GM23338 (cell line): ENCODE measurements around the gene RIOK3. TPM values are rescaled to one million over a fixed set of nuclear protein-coding genes. Genes with fewer than 3 reads are reported as not detected.

Experiments used
- ATAC-seq: fragments of 200-7000 bp; cut with Tn5 transposase; 3 replicates; pipeline ENCODE4 v1.9.1; 2020
- DNase-seq: peaks from one replicate; pipeline ENCODE4 v3.0.0-alpha.2; 2015; ENCODE audit warnings: low spot score
- H2AFZ ChIP-seq: fragments of 200-600 bp; sonication (generic); 2 replicates; pipeline ENCODE4 v1.8.0; 2016; ENCODE audit warnings: antibody characterized with exemption, mild to moderate bottlenecking, moderate library complexity
- H3F3A ChIP-seq: fragments of 200-600 bp; sonication (generic); replicated peaks from 2 replicates; pipeline ENCODE4 v1.8.0; 2017; ENCODE audit warnings: antibody characterized with exemption, mixed run types, low read depth
- H3K27ac ChIP-seq: fragments of 200-600 bp; sonication (generic); 2 replicates; pipeline ENCODE4 v1.6.1; 2016; ENCODE audit warnings: low read depth
- H3K27me3 ChIP-seq: fragments of 200-600 bp; sonication (generic); 2 replicates; pipeline ENCODE4 v1.8.0; 2016; ENCODE audit warnings: mild to moderate bottlenecking, mixed run types, moderate library complexity; ENCODE audit not compliant: insufficient read depth
- H3K36me3 ChIP-seq: fragments of 200-600 bp; sonication (generic); 2 replicates; pipeline ENCODE4 v1.8.0; 2016; ENCODE audit warnings: mild to moderate bottlenecking; ENCODE audit not compliant: insufficient read depth
- H3K4me1 ChIP-seq: fragments of 200-600 bp; sonication (generic); 2 replicates; pipeline ENCODE4 v1.8.0; 2016; ENCODE audit warnings: mild to moderate bottlenecking, moderate library complexity; ENCODE audit not compliant: insufficient read depth
- H3K4me2 ChIP-seq: fragments of 200-600 bp; sonication (generic); 2 replicates; pipeline ENCODE4 v1.7.1; 2017; ENCODE audit warnings: mixed run types
- H3K4me3 ChIP-seq: fragments of 200-600 bp; sonication (generic); 2 replicates; pipeline ENCODE4 v1.6.1; 2016; ENCODE audit warnings: mixed run types
- H3K79me2 ChIP-seq: fragments of 200-600 bp; sonication (generic); replicated peaks from 2 replicates; pipeline ENCODE4 v1.8.0; 2017; ENCODE audit warnings: mild to moderate bottlenecking; ENCODE audit not compliant: insufficient read depth
- H3K9me2 ChIP-seq: fragments of 200-600 bp; sonication (generic); 2 replicates; pipeline ENCODE4 v1.8.0; 2017; ENCODE audit not compliant: insufficient read depth
- H4K20me1 ChIP-seq: fragments of 200-600 bp; sonication (generic); replicated peaks from 2 replicates; pipeline ENCODE4 v1.8.0; 2017; ENCODE audit warnings: mild to moderate bottlenecking; ENCODE audit not compliant: insufficient read depth
- H3K27ac Mint-ChIP-seq: 2 replicates; pipeline ENCODE4 v1.8.0; 2020; ENCODE audit warnings: inconsistent platforms, mild to moderate bottlenecking, moderate library complexity, mixed read lengths
- H3K27me3 Mint-ChIP-seq: 3 replicates; pipeline ENCODE4 v1.8.0; 2022; ENCODE audit warnings: low read depth, mild to moderate bottlenecking, moderate library complexity, mixed read lengths, inconsistent platforms; ENCODE audit not compliant: insufficient read depth, poor library complexity
- H3K36me3 Mint-ChIP-seq: 3 replicates; pipeline ENCODE4 v1.8.0; 2021; ENCODE audit warnings: low read depth, mild to moderate bottlenecking, inconsistent platforms, moderate library complexity, mixed read lengths
- H3K4me1 Mint-ChIP-seq: 3 replicates; pipeline ENCODE4 v1.8.0; 2020; ENCODE audit warnings: mild to moderate bottlenecking, inconsistent platforms, mixed read lengths
- H3K4me3 Mint-ChIP-seq: 3 replicates; pipeline ENCODE4 v1.8.0; 2021; ENCODE audit warnings: moderate library complexity, mild to moderate bottlenecking, inconsistent platforms, mixed read lengths
- H3K9me3 Mint-ChIP-seq: 3 replicates; pipeline ENCODE4 v1.8.0; 2020; ENCODE audit warnings: moderate library complexity, mild to moderate bottlenecking, inconsistent platforms, mixed read lengths
- CREB1 ChIP-seq: fragments of 250-450 bp; sonication (Bioruptor Pico); IDR thresholded peaks from 2 replicates; pipeline ENCODE4 v1.5.0; 2020; ENCODE audit warnings: low read depth, mild to moderate bottlenecking, moderate library complexity
- CTCF ChIP-seq, 2 experiments: fragments of 200-600 bp in 1 of 2; sonication (generic) in 1 of 2; conservative IDR thresholded peaks; 2 replicates each; pipeline versions ENCODE4 v1.5.1 to v1.6.1; 2016 to 2017; ENCODE audit warnings: antibody characterized with exemption in 2 of 2, low read depth in 2 of 2, mild to moderate bottlenecking in 2 of 2, moderate library complexity in 1 of 2
- ETS1 ChIP-seq: IDR thresholded peaks from 2 replicates; pipeline ENCODE4 v1.6.1; 2016; ENCODE audit warnings: antibody characterized with exemption
- EZH2 ChIP-seq: fragments of 200-600 bp; sonication (generic); IDR thresholded peaks from one replicate; pipeline ENCODE4 v1.8.0; 2017; ENCODE audit warnings: antibody characterized with exemption, mild to moderate bottlenecking, low read depth; ENCODE audit not compliant: unreplicated experiment
- EZH2phosphoT487 ChIP-seq: fragments of 200-600 bp; sonication (generic); IDR thresholded peaks from one replicate; pipeline ENCODE4 v1.8.1; 2018; ENCODE audit warnings: antibody characterized with exemption; ENCODE audit not compliant: unreplicated experiment
- JUNB ChIP-seq: IDR thresholded peaks from one replicate; pipeline ENCODE4 v1.6.1; 2016; ENCODE audit warnings: antibody characterized with exemption; ENCODE audit not compliant: unreplicated experiment
- REST ChIP-seq: IDR thresholded peaks from one replicate; pipeline ENCODE4 v1.6.1; 2018; ENCODE audit warnings: antibody characterized with exemption; ENCODE audit not compliant: unreplicated experiment
- STAT1 ChIP-seq: IDR thresholded peaks from one replicate; pipeline ENCODE4 v1.6.1; 2016; ENCODE audit warnings: antibody characterized with exemption; ENCODE audit not compliant: unreplicated experiment
- ZNF114 ChIP-seq: fragments of 250-450 bp; sonication (Bioruptor Pico); IDR thresholded peaks from 2 replicates; pipeline ENCODE4 v1.5.0; 2020; ENCODE audit warnings: mild to moderate bottlenecking, moderate library complexity
- ZNF331 ChIP-seq: fragments of 250-450 bp; sonication (Bioruptor Pico); IDR thresholded peaks from 2 replicates; pipeline ENCODE4 v1.5.0; 2020; ENCODE audit warnings: low read depth, mild to moderate bottlenecking, moderate library complexity
- polyA plus RNA-seq: library from polyadenylated mRNA; unstranded; fragments of >200 nt; fragmentation: Nextera tagmentation; extraction: Ambion mirVana; gene quantifications from 2 replicates; pipeline ENCODE4 v1.2.1, GENCODE V29; 2016
- total RNA-seq: library from RNA; depleted of rRNA; stranded (reverse); fragments of >200 nt; shearing (Covaris generic); gene quantifications from 2 replicates; pipeline ENCODE4 v1.2.3, GENCODE V29; 2014

Gene RIOK3
- total and polyA plus RNA-seq, 2 experiments from 2014 or later = 20.8 to 22.1 TPM

GRCh38 chr18:23415515-23415914, 37.6 kb upstream of the RIOK3 start (continued):
- TF ChIP-seq ETS1 (no peak), REST (no peak), CTCF (conservative IDR thresholded peaks at IDR 0.05; ENCODE audit: low read depth in 2 of 2) (no peak), ZNF331 (no peak), STAT1 (no peak), CREB1 (CRISPR knock-in tag) (no peak), JUNB (no peak), EZH2phosphoT487 (no peak), EZH2 (no peak)

GRCh38 chr18:23416298-23416697, 36.8 kb upstream of the RIOK3 start:
- DNase-seq (no peak), ATAC-seq (no peak)
- H3K27ac Mint-ChIP-seq = no peak overlapping the region

More at GRCh38 chr18:23416298-23416697, 36.8 kb upstream of the RIOK3 start:
- Histone ChIP-seq H3K27ac (no peak overlapping the region), H3K79me2 (no peaks in the 10 kb centered on the region), H3F3A (no peaks in the 10 kb centered on the region), H3K4me3 (no peak overlapping the region), H3K9me2 (no peaks in the 10 kb centered on the region), H4K20me1 (no peaks in the 10 kb centered on the region), H3K27me3 (no peaks in the 10 kb centered on the region), H3K4me1 (no peaks in the 10 kb centered on the region), H2AFZ (no peak overlapping the region), H3K36me3 (no peaks in the 10 kb centered on the region; the same call in 1 of the 2 replicates), H3K4me2 (no peak overlapping the region)
- H3K36me3 Mint-ChIP-seq = 0 out of 3 replicates have a peak, but pooled peaks cover 3% of the 10 kb centered on the region
- no peak overlapping the region for H3K4me3 Mint-ChIP-seq
- H3K4me1 Mint-ChIP-seq = peaks cover 3% of the 10 kb centered on the region; the same call in 1 of the 3 replicates
- TF ChIP-seq CREB1 (CRISPR knock-in tag) (no peak), ZNF114 (no peak)
- no peaks in the 10 kb centered on the region for H3K9me3 Mint-ChIP-seq
- H3K27me3 Mint-ChIP-seq = peaks cover 4% of the 10 kb centered on the region
